Astrocyte of the cerebellum (primary cell): ENCODE data around the gene UBE2M.
"Not testable (repeated sequence)": the region's sequence is repeated elsewhere in the genome, so short reads cannot be mapped to it uniquely, and the experiment has no call there.

ENCODE experiments used
- DNase-seq: peaks from one replicate; pipeline ENCODE4 v3.0.0-alpha.2; 2011; ENCODE audit warnings: low read depth
- H3K4me3 ChIP-seq: 2 replicates; pipeline ENCODE4 v1.5.1; 2011; ENCODE audit warnings: mild to moderate bottlenecking, low read depth, low read length, moderate library complexity
- CTCF ChIP-seq: IDR thresholded peaks from 2 replicates; pipeline ENCODE4 v1.5.1; 2012; ENCODE audit warnings: low read length, low read depth, moderate library complexity, mild to moderate bottlenecking; ENCODE audit errors: missing control alignments
- in situ Hi-C: cut with HindIII; loops from 2 replicates; pipeline ENCODE4 v1.10.0; 2017; ENCODE audit warnings: low sequenced_read_pairs

Gene UBE2M

DNA sequence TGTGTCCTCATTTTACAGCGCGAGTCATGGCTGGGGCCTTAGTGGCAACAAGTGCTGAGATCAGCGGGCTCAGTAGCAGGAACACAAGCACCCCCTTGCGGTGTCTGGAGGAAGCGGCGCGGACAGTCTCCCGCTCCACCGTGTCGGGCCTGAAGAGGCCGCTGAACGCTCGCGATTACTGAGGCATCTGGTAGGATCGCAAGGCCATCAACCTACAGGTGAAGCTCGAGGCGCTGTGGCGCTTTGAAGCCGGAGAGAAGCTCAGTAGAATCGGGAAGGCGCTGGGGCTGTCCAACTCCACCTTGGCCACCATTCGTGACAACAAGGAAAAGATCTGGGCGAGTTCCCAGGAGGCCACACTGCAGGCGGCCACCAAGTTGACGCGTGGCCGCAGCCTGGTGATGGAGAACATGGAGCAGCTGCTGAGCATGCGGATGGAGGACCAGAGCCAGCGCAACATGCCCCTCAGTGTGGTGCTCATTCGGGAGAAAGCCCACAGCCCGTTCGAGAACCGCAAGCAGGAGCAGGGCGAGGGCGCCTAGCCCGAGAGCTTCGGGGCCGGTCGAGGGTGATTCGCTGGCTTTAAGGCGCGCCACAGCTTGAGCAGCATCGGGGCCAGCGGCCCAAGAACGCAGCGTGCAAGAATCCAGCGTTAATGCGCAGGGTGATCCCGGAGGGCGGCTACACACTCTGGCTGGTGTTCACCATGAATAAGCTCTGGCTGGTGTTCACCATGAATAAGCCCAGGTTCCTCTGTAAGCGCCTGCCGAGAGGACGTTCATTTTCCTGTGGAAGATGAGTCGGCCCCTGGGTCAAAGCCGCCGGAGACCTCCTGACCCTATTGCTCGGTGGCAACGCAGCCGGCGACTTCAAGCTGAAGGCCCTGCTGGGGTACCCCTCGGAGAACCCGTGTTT lies 23.1 kb upstream of the UBE2M start:
- no peak overlapping the region for H3K4me3 ChIP-seq
- TF ChIP-seq CTCF, result peak; percentile 88
- DNase-seq, result peak; percentile 44
- in situ Hi-C loops, result no loop called here

GRCh38 chr19:58579473-58580142 lies 21.2 kb upstream of the UBE2M start:
- H3K4me3 ChIP-seq, result no peak overlapping the region
- no peak for TF ChIP-seq CTCF
- in situ Hi-C loops, result no loop called here
- DNase-seq, result no peak

DNA sequence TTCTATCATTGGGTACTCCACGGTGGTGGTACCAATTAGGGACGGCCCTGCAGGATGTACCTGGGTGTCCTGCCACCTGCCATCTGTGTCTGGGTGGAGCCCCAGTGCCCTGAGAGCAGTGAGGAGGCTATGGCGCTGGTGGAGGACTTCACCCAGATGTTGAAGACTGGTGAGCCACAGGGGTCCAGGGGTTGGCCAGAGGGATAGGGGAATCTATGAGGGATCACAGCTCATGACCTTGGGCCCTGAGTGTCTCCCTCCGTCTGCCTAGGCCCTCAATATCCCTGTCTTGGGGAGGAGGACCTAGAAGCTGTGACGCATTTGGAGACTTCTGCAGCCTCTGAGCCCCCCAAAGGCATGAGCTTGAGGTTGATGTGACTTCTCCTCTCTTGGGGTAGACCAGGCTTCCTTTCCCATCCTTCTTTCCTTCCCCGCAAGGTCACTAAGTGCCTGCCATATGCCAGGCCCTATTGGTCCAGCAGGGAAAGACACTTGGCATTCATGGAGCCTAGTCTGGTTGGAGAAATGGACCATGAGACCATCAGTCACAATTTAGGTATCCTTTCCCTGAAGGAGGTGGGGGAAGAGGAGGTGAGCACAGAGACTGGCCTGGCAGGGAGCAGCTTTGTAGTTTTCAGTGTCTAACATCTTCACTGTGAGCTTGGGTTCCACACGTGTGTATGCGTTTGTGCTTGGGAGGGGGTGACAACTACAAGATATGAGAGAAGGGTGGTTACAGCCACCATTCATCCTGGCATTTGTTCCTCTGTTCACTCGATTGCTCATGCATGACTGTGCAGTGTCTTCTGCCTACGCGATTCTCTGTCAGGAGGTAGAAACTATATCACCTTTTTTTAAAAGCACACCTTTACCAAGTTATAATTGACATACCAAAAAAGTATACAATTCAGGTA lies 19.9 kb upstream of the UBE2M start:
- no peak overlapping the region for H3K4me3 ChIP-seq
- no peak for TF ChIP-seq CTCF
- DNase-seq, result no peak
- in situ Hi-C loops, result no loop called here

DNA sequence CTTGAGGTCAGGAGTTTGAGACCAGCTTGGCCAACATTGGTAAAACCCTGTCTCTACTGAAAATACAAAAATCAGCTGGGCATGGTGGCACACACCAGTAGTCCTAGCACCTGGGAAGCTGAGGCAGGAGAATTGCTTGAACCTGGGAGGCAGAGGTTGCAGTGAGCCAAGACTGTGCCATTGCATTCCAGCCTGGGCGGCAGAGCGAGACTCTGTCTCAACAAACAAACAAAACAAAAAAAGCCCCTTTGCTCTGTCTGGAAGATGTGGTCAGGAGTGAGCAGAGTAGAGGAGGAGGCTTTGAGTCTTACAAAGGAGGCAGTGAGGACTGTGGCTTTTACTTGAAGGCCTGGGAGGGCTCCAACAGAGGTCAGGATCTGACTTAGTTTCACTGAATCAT lies 19.2 kb upstream of the UBE2M start:
- DNase-seq, in situ Hi-C loops, H3K4me3 ChIP-seq: not testable (repeated sequence)

GRCh38 chr19:58575183-58576041 lies 17.0 kb upstream of the UBE2M start:
- in situ Hi-C loops, result no loop called here
- H3K4me3 ChIP-seq, result peak overlapping the region; percentile 77
- no peak for TF ChIP-seq CTCF
- DNase-seq, result peak; percentile 69

- in situ Hi-C loops, result no loop called here
- H3K4me3 ChIP-seq, result peak overlapping the region; percentile 64
- DNase-seq, result no peak
- TF ChIP-seq CTCF, result no peak
Observed at GRCh38 chr19:58573658-58574164, 15.3 kb upstream of the UBE2M start.
